MCF 10A (cell line): ENCODE results near the gene WNT7B. TPM values are rescaled to one million over a fixed set of nuclear protein-coding genes. Genes with fewer than 3 reads are reported as not detected.

Experiments
- BruUV-seq: library from RNA; stranded (reverse); fragments of 400-500 nt; replicated peaks from 2 replicates; lab custom pipeline; 2021; lab: Mats Ljungman, UMichigan
- CTCF ChIA-PET: fragments of 300-600 bp; sonication (Branson Sonifier 250); formaldehyde crosslinking; extraction: SDS; loops from one replicate; lab custom pipeline; 2021; ENCODE audit warnings: antibody characterized with exemption, inconsistent platforms; lab: Yijun Ruan, JAX
- POLR2A ChIA-PET: fragments of 300-600, 350-650 bp; sonication (Branson Sonifier 250); formaldehyde crosslinking; extraction: SDS; loops from one replicate; lab custom pipeline; 2020; ENCODE audit warnings: antibody characterized with exemption, inconsistent platforms; lab: Yijun Ruan, JAX
- DNase-seq: peaks from one replicate; pipeline ENCODE4 v3.0.0-alpha.2; 2018; ENCODE audit not compliant: unreplicated experiment
- H3K27ac Mint-ChIP-seq: one replicate; pipeline ENCODE4 v1.8.0; 2022; ENCODE audit warnings: mild to moderate bottlenecking, low read depth, mixed read lengths; ENCODE audit not compliant: unreplicated experiment
- H3K27me3 Mint-ChIP-seq: one replicate; pipeline ENCODE4 v1.8.0; 2022; ENCODE audit warnings: mixed read lengths; ENCODE audit not compliant: insufficient read depth, unreplicated experiment
- H3K36me3 Mint-ChIP-seq: one replicate; pipeline ENCODE4 v1.8.0; 2022; ENCODE audit warnings: mild to moderate bottlenecking, moderate library complexity, mixed read lengths; ENCODE audit not compliant: insufficient read depth, unreplicated experiment
- H3K4me1 Mint-ChIP-seq: one replicate; pipeline ENCODE4 v1.8.0; 2022; ENCODE audit warnings: mixed read lengths; ENCODE audit not compliant: insufficient read depth, unreplicated experiment
- H3K4me3 Mint-ChIP-seq: one replicate; pipeline ENCODE4 v1.8.0; 2022; ENCODE audit warnings: mild to moderate bottlenecking, moderate library complexity, mixed read lengths; ENCODE audit not compliant: unreplicated experiment
- H3K9me3 Mint-ChIP-seq: one replicate; pipeline ENCODE4 v1.8.0; 2022; ENCODE audit warnings: mixed read lengths; ENCODE audit not compliant: unreplicated experiment
- CTCF ChIP-seq: fragments of 200-600 bp; IDR thresholded peaks from one replicate; pipeline ENCODE4 v1.8.0; 2022; ENCODE audit warnings: antibody characterized with exemption, mild to moderate bottlenecking; ENCODE audit not compliant: unreplicated experiment
- intact Hi-C: fragments of 100-400 bp; cut with micrococcal nuclease; formaldehyde crosslinking; loops from 2 replicates; pipeline ENCODE4 v1.14.1; 2022
- total RNA-seq: library from RNA; stranded (reverse); gene quantifications from 2 replicates; pipeline ENCODE4 v1.2.3, GENCODE V29; 2022

Gene WNT7B
- total RNA-seq, 1 experiment from 2014 or later, result 0.28 TPM

- Mint-ChIP-seq H3K27me3 (no peaks in the 10 kb centered on the region), H3K4me3 (no peak overlapping the region), H3K9me3 (no peaks in the 10 kb centered on the region), H3K36me3 (no peaks in the 10 kb centered on the region), H3K27ac (no peak overlapping the region), H3K4me1 (no peaks in the 10 kb centered on the region)
- ChIA-PET CTCF (interaction anchor here (0.7 kb wide), 1 partner anchor 48 kb away, joined by 3 read pairs; no protein-coding TSS in a partner anchor), POLR2A (no interaction called here)
- intact Hi-C loops, result no loop called here
- no peak for TF ChIP-seq CTCF
- DNase-seq, result no peak
- no TSS peak for BruUV-seq
Measured at GRCh38 chr22:45949891-45950290, 27.1 kb downstream of the WNT7B start.

- Mint-ChIP-seq H3K27me3 (no peaks in the 10 kb centered on the region), H3K4me1 (no peaks in the 10 kb centered on the region), H3K9me3 (no peaks in the 10 kb centered on the region), H3K4me3 (no peak overlapping the region), H3K36me3 (no peaks in the 10 kb centered on the region), H3K27ac (no peak overlapping the region)
- no TSS peak for BruUV-seq
- no peak for TF ChIP-seq CTCF
- ChIA-PET POLR2A (interaction anchor here (0.6 kb wide), 1 partner anchor 216 kb away, joined by 4 read pairs; no protein-coding TSS in a partner anchor), CTCF (interaction anchor here (0.7 to 2.7 kb wide), 2 partner anchors 47 to 86 kb away, joined by 3 to 12 read pairs; no protein-coding TSS in a partner anchor)
- intact Hi-C loops, result no loop called here
- DNase-seq, result no peak
Measured at GRCh38 chr22:45949258-45949870, 27.6 kb downstream of the WNT7B start.

GRCh38 chr22:45948081-45948648 lies 28.8 kb downstream of the WNT7B start:
- no peak for TF ChIP-seq CTCF
- CTCF ChIA-PET, result interaction anchor here (0.8 to 2.7 kb wide), 2 partner anchors 84 to 115 kb away, joined by 3 to 12 read pairs; no protein-coding TSS in a partner anchor
- Mint-ChIP-seq H3K36me3 (no peaks in the 10 kb centered on the region), H3K27ac (no peak overlapping the region), H3K27me3 (no peaks in the 10 kb centered on the region), H3K4me1 (peaks cover 1% of the 10 kb centered on the region), H3K9me3 (no peaks in the 10 kb centered on the region), H3K4me3 (no peak overlapping the region)
- intact Hi-C loops, result no loop called here
- POLR2A ChIA-PET, result no interaction called here
- no TSS peak for BruUV-seq
- no peak for DNase-seq

- no peak for TF ChIP-seq CTCF
- DNase-seq, result no peak
- intact Hi-C loops, result no loop called here
- CTCF ChIA-PET, result interaction anchor here (0.6 to 2.7 kb wide), 4 partner anchors 34 to 114 kb away, joined by 3 to 12 read pairs (median 4); no protein-coding TSS in a partner anchor
- Mint-ChIP-seq H3K27ac (no peak overlapping the region), H3K4me1 (peaks cover 5% of the 10 kb centered on the region), H3K4me3 (no peak overlapping the region), H3K36me3 (no peaks in the 10 kb centered on the region), H3K27me3 (no peaks in the 10 kb centered on the region), H3K9me3 (no peaks in the 10 kb centered on the region)
- POLR2A ChIA-PET, result no interaction called here
- BruUV-seq, result no TSS peak
Measured at GRCh38 chr22:45946805-45947600, 30.0 kb downstream of the WNT7B start.
